Breast epithelium (tissue), 3 donors: ENCODE data around the gene NME7.

Source experiments
- POLR2A ChIP-seq: fragments of 450-650 bp; IDR thresholded peaks from one replicate; pipeline ENCODE4 v1.6.1; 2016; ENCODE audit warnings: antibody characterized with exemption, mild to moderate bottlenecking, moderate library complexity
- TF ChIP-seq, protein P1 (sequence below), 3 donors: fragments of 450-650 bp; IDR thresholded peaks; one replicate each; pipeline ENCODE4 v1.5.1; 2016 to 2017; ENCODE audit warnings: antibody characterized with exemption in 3 of 3, mild to moderate bottlenecking in 3 of 3, moderate library complexity in 3 of 3

DNA sequence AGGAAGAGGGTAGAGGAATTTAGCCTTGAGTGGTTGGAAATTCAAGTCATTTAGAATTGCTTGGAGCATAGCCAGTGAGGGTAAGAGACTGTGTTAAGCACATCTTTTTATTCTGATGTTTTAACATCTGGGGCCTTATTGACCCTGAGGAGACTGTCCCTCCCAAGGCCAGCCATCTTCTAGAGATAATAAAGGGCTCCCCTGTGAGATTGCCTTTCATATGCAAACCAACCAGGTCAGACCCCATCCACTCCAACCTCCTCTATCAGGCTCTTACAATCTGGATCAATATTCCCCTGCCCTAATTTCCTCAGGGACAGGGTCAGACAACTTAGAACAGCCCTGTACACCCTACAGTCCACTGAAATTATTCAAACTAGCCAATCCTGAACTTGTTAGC is 167.3 kb downstream of the NME7 start:
- TF ChIP-seq, protein P1, sequence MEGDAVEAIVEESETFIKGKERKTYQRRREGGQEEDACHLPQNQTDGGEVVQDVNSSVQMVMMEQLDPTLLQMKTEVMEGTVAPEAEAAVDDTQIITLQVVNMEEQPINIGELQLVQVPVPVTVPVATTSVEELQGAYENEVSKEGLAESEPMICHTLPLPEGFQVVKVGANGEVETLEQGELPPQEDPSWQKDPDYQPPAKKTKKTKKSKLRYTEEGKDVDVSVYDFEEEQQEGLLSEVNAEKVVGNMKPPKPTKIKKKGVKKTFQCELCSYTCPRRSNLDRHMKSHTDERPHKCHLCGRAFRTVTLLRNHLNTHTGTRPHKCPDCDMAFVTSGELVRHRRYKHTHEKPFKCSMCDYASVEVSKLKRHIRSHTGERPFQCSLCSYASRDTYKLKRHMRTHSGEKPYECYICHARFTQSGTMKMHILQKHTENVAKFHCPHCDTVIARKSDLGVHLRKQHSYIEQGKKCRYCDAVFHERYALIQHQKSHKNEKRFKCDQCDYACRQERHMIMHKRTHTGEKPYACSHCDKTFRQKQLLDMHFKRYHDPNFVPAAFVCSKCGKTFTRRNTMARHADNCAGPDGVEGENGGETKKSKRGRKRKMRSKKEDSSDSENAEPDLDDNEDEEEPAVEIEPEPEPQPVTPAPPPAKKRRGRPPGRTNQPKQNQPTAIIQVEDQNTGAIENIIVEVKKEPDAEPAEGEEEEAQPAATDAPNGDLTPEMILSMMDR (IDR thresholded peaks at IDR 0.05): no peak
- no peak for TF ChIP-seq POLR2A
